GM21528 (cell line): ENCODE data around the gene C19orf25.
"Not testable (repeated sequence)": the region's sequence is repeated elsewhere in the genome, so short reads cannot be mapped to it uniquely, and the experiment has no call there.

Experiments used
- ATAC-seq: cut with Tn5 transposase; IDR thresholded peaks from one replicate; pipeline ENCODE4 v1.9.1; 2021; ENCODE audit warnings: mild to moderate bottlenecking, moderate library complexity; ENCODE audit not compliant: unreplicated experiment, low FRiP score

The C19orf25 gene

GRCh38 chr19:1450735-1451731, 28.0 kb downstream of the C19orf25 start:
- no peak for ATAC-seq

DNA sequence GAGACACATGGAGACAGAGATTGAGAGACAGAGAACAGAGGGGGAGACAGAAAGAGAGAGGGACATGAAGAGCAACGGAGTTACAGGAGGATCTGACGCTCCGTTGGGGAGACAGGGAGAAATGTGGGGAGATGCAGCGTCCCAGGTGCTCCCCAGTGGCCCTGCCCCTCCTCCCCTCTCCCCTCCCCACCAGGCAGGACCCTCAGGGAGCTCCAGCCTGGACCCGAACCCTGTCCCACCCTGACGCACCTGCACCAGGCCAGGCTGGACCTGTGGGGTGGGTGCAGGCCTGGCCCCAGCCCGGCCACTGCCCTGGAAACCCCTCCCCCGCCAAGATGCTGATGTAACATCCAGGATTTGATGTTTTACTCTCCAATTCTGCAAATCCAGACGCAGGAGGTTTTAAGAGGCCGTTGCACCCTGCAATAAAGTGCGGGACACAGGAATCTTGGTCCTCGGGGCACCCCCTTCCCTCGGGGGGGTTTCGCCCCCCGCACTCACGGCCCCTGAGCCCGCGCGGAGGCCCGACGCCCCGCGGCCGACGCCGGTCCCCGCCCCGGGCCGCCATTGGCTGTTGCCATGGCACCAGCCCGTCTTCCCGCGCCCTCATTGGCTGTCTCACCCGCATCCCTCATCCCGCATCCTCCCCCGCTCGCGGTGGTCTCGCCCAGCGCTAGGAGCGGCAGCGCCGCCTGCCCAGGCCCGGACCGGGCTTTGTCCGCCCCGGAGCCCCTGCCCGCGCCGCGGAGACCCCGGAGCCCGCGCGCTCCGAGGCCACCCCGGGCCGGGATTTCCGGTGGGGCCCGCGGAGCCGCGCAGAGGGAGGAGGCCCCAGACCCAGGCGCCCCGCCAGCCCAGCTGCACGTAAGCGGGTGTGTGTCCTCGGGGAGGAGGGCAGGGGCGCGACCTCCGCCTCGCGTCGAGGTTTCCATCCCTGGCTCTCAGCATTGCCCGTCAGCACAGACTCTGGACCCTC, 29.3 kb downstream of the C19orf25 start, which contains the start of gene APC2:
Gene APC2, plus strand, starts transcription at position 655 of the 976 bp plus-strand sequence. CDS start 2,881 bp downstream, outside the sequence.
- no peak for ATAC-seq

GRCh38 chr19:1447944-1448343, 31.1 kb downstream of the C19orf25 start:
- no peak for ATAC-seq

DNA sequence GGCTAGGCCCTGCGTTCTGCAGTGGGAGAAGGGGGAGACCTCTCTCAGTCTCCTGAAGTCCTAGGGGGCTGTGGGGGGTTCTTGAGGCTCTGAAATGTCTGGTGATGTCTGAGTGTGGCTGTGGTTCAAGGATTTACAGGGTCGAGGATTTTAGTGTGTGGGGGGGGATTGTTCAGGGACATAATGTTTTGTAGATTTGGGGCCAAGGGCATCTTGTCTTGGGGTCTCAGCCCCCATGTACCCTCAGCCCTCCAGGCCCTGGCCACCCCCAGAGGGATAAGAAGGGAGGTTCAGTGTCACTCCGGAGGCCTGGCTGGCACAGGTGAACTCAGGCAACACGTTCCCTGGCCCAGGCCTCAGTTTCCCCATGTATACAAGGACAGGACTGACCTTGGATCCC, 31.5 kb downstream of the C19orf25 start:
- ATAC-seq, result no peak

GRCh38 chr19:1446713-1447481, 32.1 kb downstream of the C19orf25 start:
- ATAC-seq, result no peak

DNA sequence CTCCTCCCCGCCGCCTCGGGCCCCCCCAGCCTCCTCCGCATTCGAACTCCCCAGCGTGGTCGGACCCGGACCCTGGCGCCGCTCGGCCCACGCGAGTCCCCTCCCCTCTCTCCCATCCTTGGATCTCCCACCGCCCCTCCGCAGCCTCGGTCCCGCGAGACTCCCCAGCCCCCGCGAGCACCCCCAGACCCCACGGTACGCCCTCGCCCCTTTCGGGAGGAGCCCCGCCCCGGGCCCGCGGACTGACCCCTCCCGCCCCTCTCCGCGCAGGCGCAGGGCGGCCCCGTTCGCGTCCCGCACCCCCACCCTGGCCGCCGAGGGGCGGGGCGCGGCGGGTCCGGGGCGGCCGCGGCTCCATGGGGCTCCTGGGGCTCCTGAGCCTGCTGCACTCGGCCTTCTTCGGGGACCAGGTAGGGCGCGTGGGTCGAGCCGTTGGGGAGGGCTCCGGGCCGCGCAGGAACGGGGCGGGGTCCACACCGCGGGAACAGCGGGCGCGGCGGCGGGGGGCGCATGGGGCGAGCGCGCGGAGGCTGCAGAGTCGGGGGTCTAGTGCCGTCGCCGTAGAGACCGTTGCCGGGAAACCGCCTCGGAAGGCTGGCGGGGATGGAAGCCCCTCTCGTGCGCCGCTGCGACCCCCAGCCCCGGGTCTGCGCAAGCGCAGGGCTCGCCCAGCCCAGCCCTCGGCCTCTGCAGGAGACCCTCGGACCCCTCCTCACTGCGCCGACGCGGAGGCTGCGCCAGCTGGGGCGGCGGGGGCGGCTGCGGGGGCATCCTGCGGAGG, 32.9 kb downstream of the C19orf25 start:
- ATAC-seq, result no peak

- peak; percentile 48 for ATAC-seq
Observed at GRCh38 chr19:1445185-1445931, 33.7 kb downstream of the C19orf25 start.

- ATAC-seq, result no peak
Observed at GRCh38 chr19:1441677-1442438, 37.2 kb downstream of the C19orf25 start.

DNA sequence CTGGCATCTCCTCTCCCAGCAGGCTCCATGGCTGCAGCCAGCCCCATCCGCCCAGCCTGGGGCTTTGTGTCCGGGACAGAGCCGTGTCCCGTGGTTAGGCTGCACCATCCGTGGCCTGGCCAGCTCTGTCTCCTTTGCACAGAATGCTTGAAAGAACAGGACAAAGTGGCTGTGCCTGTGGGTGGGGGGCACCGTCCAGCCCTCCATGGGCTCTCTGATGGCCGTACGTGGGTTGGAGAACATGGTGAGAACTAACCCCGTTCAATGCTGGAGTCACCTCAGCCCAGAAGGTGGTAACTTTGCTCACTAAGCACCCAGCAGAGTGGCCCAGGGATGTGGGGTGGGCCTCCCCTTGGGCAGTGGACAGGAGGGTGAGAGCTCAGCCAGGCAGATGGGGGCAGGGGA, 38.0 kb downstream of the C19orf25 start:
- no peak for ATAC-seq

DNA sequence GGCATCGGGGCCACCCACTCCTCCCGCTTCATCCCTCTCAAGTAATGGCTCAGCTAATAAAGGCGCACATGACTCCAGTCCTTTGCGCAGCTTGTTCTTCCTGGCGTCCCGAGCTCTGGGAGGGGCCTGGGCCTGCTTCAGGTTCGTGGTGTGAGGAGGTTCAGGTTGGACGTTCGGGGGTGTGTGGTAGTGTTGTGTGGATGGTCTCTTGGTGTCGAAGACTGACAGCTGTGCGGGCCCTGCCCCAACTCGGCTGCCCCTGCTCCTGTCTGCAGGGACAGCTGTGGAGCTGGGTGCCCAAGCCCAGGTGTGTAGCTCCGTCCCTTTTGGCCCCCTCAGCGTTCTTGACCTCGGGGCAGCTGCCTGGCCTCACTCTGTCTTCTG, 38.6 kb downstream of the C19orf25 start:
- no peak for ATAC-seq

GRCh38 chr19:1439525-1440417, 39.2 kb downstream of the C19orf25 start:
- not testable (repeated sequence) for ATAC-seq

DNA sequence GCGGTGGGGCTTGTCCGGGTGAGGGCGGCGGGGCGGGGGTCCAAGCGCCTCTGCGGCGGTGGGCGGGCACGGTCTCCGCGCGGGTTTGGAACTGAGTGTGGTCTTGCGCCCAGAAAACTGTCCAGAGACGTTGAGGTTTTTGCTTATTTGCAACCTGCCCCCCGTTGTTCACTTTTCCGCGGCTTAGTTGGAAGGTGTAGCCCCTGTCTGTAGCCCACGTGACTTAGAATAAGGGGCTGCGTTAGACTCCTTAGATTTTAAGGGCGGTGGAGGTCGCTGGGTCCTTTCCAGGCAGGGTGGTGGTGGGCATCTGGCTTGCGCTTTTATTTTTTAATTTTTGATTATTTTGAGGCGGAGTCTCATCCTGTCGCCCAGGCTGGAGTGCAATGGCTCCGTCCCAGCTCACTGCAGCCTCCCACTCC, 40.1 kb downstream of the C19orf25 start:
- no peak for ATAC-seq

- peak; percentile 73 for ATAC-seq
Observed at GRCh38 chr19:1438035-1438932, 40.7 kb downstream of the C19orf25 start, which contains the start of gene RPS15. Gene RPS15 (plus strand): TSS chr19:1438396. CDS start chr19:1438426, 30 bp downstream.

- ATAC-seq, result no peak
Observed at GRCh38 chr19:1437609-1438008, 41.4 kb downstream of the C19orf25 start.

DNA sequence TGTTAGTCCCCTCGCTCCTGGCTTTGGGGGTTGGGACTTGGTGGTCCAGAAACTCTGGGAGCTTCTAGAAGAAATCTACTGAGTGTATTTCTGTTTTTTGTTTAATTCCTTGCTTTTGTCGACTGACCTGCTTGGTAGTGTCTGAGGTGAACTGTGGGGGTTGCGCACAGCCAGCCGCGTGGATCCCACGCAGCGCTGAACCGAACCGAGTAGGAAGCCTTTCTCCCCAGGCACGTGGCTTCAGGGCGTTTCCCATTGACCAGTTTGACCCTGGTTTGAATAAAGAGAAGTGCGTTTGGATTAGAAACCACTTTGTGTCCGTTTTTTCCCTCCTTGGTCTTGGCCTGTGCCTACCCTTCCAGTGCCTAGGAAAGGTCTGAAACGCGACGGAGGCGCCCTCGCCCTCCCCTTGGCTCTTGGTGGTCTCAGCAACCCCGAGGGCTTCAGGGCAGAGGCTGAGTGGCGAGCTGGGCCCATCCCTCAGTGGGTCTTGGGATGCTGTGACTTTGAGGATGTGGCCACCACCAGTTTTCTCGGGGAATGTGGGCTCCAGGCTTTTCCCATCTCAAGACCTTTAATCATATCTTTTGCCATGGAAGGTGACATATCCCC, 43.5 kb downstream of the C19orf25 start:
- no peak for ATAC-seq
